GM23338 (cell line): Measurements from ENCODE around the gene KCNT1. TPM values are rescaled to one million over a fixed set of nuclear protein-coding genes. Genes with fewer than 3 reads are reported as not detected.

Experiments used
- ATAC-seq: fragments of 200-7000 bp; cut with Tn5 transposase; 3 replicates; pipeline ENCODE4 v1.9.1; 2020
- DNase-seq: peaks from one replicate; pipeline ENCODE4 v3.0.0-alpha.2; 2015; ENCODE audit warnings: low spot score
- H2AFZ ChIP-seq: fragments of 200-600 bp; sonication (generic); 2 replicates; pipeline ENCODE4 v1.8.0; 2016; ENCODE audit warnings: antibody characterized with exemption, mild to moderate bottlenecking, moderate library complexity
- H3F3A ChIP-seq: fragments of 200-600 bp; sonication (generic); replicated peaks from 2 replicates; pipeline ENCODE4 v1.8.0; 2017; ENCODE audit warnings: antibody characterized with exemption, mixed run types, low read depth
- H3K27ac ChIP-seq: fragments of 200-600 bp; sonication (generic); 2 replicates; pipeline ENCODE4 v1.6.1; 2016; ENCODE audit warnings: low read depth
- H3K27me3 ChIP-seq: fragments of 200-600 bp; sonication (generic); 2 replicates; pipeline ENCODE4 v1.8.0; 2016; ENCODE audit warnings: mild to moderate bottlenecking, mixed run types, moderate library complexity; ENCODE audit not compliant: insufficient read depth
- H3K36me3 ChIP-seq: fragments of 200-600 bp; sonication (generic); 2 replicates; pipeline ENCODE4 v1.8.0; 2016; ENCODE audit warnings: mild to moderate bottlenecking; ENCODE audit not compliant: insufficient read depth
- H3K4me1 ChIP-seq: fragments of 200-600 bp; sonication (generic); 2 replicates; pipeline ENCODE4 v1.8.0; 2016; ENCODE audit warnings: mild to moderate bottlenecking, moderate library complexity; ENCODE audit not compliant: insufficient read depth
- H3K4me2 ChIP-seq: fragments of 200-600 bp; sonication (generic); 2 replicates; pipeline ENCODE4 v1.7.1; 2017; ENCODE audit warnings: mixed run types
- H3K4me3 ChIP-seq: fragments of 200-600 bp; sonication (generic); 2 replicates; pipeline ENCODE4 v1.6.1; 2016; ENCODE audit warnings: mixed run types
- H3K79me2 ChIP-seq: fragments of 200-600 bp; sonication (generic); replicated peaks from 2 replicates; pipeline ENCODE4 v1.8.0; 2017; ENCODE audit warnings: mild to moderate bottlenecking; ENCODE audit not compliant: insufficient read depth
- H3K9me2 ChIP-seq: fragments of 200-600 bp; sonication (generic); 2 replicates; pipeline ENCODE4 v1.8.0; 2017; ENCODE audit not compliant: insufficient read depth
- H4K20me1 ChIP-seq: fragments of 200-600 bp; sonication (generic); replicated peaks from 2 replicates; pipeline ENCODE4 v1.8.0; 2017; ENCODE audit warnings: mild to moderate bottlenecking; ENCODE audit not compliant: insufficient read depth
- H3K27ac Mint-ChIP-seq: 2 replicates; pipeline ENCODE4 v1.8.0; 2020; ENCODE audit warnings: inconsistent platforms, mild to moderate bottlenecking, moderate library complexity, mixed read lengths
- H3K27me3 Mint-ChIP-seq: 3 replicates; pipeline ENCODE4 v1.8.0; 2022; ENCODE audit warnings: low read depth, mild to moderate bottlenecking, moderate library complexity, mixed read lengths, inconsistent platforms; ENCODE audit not compliant: insufficient read depth, poor library complexity
- H3K36me3 Mint-ChIP-seq: 3 replicates; pipeline ENCODE4 v1.8.0; 2021; ENCODE audit warnings: low read depth, mild to moderate bottlenecking, inconsistent platforms, moderate library complexity, mixed read lengths
- H3K4me1 Mint-ChIP-seq: 3 replicates; pipeline ENCODE4 v1.8.0; 2020; ENCODE audit warnings: mild to moderate bottlenecking, inconsistent platforms, mixed read lengths
- H3K4me3 Mint-ChIP-seq: 3 replicates; pipeline ENCODE4 v1.8.0; 2021; ENCODE audit warnings: moderate library complexity, mild to moderate bottlenecking, inconsistent platforms, mixed read lengths
- H3K9me3 Mint-ChIP-seq: 3 replicates; pipeline ENCODE4 v1.8.0; 2020; ENCODE audit warnings: moderate library complexity, mild to moderate bottlenecking, inconsistent platforms, mixed read lengths
- JUNB ChIP-seq: IDR thresholded peaks from one replicate; pipeline ENCODE4 v1.6.1; 2016; ENCODE audit warnings: antibody characterized with exemption; ENCODE audit not compliant: unreplicated experiment
- STAT1 ChIP-seq: IDR thresholded peaks from one replicate; pipeline ENCODE4 v1.6.1; 2016; ENCODE audit warnings: antibody characterized with exemption; ENCODE audit not compliant: unreplicated experiment
- polyA plus RNA-seq: library from polyadenylated mRNA; unstranded; fragments of >200 nt; fragmentation: Nextera tagmentation; extraction: Ambion mirVana; gene quantifications from 2 replicates; pipeline ENCODE4 v1.2.1, GENCODE V29; 2016
- total RNA-seq: library from RNA; depleted of rRNA; stranded (reverse); fragments of >200 nt; shearing (Covaris generic); gene quantifications from 2 replicates; pipeline ENCODE4 v1.2.3, GENCODE V29; 2014
- TF ChIP-seq, protein P1 (sequence below): fragments of 250-450 bp; sonication (Bioruptor Pico); IDR thresholded peaks from 2 replicates; pipeline ENCODE4 v1.5.0; 2020; ENCODE audit warnings: mild to moderate bottlenecking, moderate library complexity
- TF ChIP-seq, protein P2 (sequence below): IDR thresholded peaks from 2 replicates; pipeline ENCODE4 v1.6.1; 2016; ENCODE audit warnings: antibody characterized with exemption
- TF ChIP-seq, protein P3 (sequence below), 2 experiments: fragments of 200-600 bp in 1 of 2; sonication (generic) in 1 of 2; conservative IDR thresholded peaks; 2 replicates each; pipeline versions ENCODE4 v1.5.1 to v1.6.1; 2016 to 2017; ENCODE audit warnings: antibody characterized with exemption in 2 of 2, low read depth in 2 of 2, mild to moderate bottlenecking in 2 of 2, moderate library complexity in 1 of 2

Gene KCNT1
- total and polyA plus RNA-seq, 2 experiments from 2014 or later = 0.05 to 0.28 TPM

DNA sequence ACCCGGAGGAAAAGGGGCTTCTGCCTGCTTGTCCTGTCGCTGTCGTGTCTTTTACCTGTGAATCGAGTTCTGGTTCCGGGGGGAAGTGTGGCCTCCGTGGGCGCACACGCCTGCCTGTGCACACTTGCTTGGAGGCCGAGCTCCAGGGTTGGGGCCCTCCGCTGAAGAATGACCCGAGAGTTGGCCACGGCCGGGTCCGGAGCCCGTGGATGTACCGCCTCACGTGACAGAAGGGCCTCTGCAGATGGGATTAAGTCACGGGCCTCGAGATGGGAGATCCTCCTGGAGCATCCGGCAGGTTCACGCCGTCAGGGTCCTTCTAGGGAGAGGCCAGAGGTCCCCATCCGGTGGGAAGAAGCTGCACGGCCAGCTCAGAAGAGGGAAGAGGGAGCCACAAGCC lies 81.0 kb downstream of the KCNT1 start (continued):
- TF ChIP-seq, protein P1, sequence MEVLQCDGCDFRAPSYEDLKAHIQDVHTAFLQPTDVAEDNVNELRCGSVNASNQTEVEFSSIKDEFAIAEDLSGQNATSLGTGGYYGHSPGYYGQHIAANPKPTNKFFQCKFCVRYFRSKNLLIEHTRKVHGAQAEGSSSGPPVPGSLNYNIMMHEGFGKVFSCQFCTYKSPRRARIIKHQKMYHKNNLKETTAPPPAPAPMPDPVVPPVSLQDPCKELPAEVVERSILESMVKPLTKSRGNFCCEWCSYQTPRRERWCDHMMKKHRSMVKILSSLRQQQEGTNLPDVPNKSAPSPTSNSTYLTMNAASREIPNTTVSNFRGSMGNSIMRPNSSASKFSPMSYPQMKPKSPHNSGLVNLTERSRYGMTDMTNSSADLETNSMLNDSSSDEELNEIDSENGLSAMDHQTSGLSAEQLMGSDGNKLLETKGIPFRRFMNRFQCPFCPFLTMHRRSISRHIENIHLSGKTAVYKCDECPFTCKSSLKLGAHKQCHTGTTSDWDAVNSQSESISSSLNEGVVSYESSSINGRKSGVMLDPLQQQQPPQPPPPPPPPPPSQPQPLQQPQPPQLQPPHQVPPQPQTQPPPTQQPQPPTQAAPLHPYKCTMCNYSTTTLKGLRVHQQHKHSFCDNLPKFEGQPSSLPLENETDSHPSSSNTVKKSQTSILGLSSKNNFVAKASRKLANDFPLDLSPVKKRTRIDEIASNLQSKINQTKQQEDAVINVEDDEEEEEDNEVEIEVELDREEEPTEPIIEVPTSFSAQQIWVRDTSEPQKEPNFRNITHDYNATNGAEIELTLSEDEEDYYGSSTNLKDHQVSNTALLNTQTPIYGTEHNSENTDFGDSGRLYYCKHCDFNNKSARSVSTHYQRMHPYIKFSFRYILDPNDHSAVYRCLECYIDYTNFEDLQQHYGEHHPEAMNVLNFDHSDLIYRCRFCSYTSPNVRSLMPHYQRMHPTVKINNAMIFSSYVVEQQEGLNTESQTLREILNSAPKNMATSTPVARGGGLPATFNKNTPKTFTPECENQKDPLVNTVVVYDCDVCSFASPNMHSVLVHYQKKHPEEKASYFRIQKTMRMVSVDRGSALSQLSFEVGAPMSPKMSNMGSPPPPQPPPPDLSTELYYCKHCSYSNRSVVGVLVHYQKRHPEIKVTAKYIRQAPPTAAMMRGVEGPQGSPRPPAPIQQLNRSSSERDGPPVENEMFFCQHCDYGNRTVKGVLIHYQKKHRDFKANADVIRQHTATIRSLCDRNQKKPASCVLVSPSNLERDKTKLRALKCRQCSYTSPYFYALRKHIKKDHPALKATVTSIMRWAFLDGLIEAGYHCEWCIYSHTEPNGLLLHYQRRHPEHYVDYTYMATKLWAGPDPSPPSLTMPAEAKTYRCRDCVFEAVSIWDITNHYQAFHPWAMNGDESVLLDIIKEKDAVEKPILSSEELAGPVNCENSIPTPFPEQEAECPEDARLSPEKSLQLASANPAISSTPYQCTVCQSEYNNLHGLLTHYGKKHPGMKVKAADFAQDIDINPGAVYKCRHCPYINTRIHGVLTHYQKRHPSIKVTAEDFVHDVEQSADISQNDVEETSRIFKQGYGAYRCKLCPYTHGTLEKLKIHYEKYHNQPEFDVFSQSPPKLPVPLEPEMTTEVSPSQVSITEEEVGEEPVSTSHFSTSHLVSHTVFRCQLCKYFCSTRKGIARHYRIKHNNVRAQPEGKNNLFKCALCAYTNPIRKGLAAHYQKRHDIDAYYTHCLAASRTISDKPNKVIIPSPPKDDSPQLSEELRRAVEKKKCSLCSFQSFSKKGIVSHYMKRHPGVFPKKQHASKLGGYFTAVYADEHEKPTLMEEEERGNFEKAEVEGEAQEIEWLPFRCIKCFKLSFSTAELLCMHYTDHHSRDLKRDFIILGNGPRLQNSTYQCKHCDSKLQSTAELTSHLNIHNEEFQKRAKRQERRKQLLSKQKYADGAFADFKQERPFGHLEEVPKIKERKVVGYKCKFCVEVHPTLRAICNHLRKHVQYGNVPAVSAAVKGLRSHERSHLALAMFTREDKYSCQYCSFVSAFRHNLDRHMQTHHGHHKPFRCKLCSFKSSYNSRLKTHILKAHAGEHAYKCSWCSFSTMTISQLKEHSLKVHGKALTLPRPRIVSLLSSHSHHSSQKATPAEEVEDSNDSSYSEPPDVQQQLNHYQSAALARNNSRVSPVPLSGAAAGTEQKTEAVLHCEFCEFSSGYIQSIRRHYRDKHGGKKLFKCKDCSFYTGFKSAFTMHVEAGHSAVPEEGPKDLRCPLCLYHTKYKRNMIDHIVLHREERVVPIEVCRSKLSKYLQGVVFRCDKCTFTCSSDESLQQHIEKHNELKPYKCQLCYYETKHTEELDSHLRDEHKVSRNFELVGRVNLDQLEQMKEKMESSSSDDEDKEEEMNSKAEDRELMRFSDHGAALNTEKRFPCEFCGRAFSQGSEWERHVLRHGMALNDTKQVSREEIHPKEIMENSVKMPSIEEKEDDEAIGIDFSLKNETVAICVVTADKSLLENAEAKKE = no peak
- TF ChIP-seq JUNB = no peak

DNA sequence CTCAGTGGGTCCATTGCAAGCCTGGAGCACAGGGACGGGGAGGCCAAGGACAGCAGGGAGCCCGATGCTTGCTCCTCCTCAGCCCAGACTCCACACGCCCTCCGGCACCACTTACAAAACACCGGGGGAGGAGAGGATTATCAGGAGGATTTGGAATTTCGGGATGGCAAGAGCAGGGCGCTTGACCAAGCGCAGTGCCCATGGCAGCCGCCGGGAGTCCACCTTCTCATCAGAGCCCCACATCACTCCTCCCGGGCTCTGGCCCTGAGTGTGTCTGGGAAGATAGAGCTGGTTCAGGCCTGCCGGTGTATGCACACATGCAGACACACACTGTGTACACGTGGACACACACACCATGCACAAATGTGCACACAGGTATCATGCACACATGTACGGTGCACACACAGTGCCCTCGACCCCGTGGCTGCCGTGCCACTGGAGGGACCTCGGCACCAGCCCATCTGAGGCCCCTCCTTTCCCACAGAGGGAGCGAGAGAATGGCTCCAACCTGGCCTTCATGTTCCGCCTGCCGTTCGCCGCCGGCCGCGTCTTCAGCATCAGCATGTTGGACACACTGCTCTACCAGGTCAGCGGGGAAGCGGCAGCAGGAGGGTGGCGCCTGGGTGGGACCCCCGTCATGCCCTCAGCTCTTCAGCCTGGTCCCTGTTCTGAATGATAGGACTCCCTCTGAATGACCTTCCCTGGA lies 81.7 kb downstream of the KCNT1 start:
- no peaks in the 10 kb centered on the region for H3K36me3 Mint-ChIP-seq
- no peaks in the 10 kb centered on the region for H3K4me1 Mint-ChIP-seq
- H4K20me1 ChIP-seq = no peaks in the 10 kb centered on the region
- no peak overlapping the region for H3K27ac Mint-ChIP-seq
- H3K27me3 Mint-ChIP-seq = peaks cover 5% of the 10 kb centered on the region
- H3K9me2 ChIP-seq = no peaks in the 10 kb centered on the region
- H2AFZ ChIP-seq = no peak overlapping the region
- H3K4me3 Mint-ChIP-seq = no peak overlapping the region
- ATAC-seq (peak; percentile 13; the same call in 2 of the 3 replicates), DNase-seq (no peak)
- no peaks in the 10 kb centered on the region for H3F3A ChIP-seq
- H3K4me2 ChIP-seq = no peak overlapping the region
- H3K27ac ChIP-seq = no peak overlapping the region
- no peaks in the 10 kb centered on the region for H3K36me3 ChIP-seq
- H3K79me2 ChIP-seq = no peaks in the 10 kb centered on the region
- no peaks in the 10 kb centered on the region for H3K27me3 ChIP-seq
- H3K4me1 ChIP-seq = no peaks in the 10 kb centered on the region
- TF ChIP-seq, protein P2, sequence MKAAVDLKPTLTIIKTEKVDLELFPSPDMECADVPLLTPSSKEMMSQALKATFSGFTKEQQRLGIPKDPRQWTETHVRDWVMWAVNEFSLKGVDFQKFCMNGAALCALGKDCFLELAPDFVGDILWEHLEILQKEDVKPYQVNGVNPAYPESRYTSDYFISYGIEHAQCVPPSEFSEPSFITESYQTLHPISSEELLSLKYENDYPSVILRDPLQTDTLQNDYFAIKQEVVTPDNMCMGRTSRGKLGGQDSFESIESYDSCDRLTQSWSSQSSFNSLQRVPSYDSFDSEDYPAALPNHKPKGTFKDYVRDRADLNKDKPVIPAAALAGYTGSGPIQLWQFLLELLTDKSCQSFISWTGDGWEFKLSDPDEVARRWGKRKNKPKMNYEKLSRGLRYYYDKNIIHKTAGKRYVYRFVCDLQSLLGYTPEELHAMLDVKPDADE = no peak
- no peak for TF ChIP-seq STAT1
- TF ChIP-seq, protein P3, sequence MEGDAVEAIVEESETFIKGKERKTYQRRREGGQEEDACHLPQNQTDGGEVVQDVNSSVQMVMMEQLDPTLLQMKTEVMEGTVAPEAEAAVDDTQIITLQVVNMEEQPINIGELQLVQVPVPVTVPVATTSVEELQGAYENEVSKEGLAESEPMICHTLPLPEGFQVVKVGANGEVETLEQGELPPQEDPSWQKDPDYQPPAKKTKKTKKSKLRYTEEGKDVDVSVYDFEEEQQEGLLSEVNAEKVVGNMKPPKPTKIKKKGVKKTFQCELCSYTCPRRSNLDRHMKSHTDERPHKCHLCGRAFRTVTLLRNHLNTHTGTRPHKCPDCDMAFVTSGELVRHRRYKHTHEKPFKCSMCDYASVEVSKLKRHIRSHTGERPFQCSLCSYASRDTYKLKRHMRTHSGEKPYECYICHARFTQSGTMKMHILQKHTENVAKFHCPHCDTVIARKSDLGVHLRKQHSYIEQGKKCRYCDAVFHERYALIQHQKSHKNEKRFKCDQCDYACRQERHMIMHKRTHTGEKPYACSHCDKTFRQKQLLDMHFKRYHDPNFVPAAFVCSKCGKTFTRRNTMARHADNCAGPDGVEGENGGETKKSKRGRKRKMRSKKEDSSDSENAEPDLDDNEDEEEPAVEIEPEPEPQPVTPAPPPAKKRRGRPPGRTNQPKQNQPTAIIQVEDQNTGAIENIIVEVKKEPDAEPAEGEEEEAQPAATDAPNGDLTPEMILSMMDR (conservative IDR thresholded peaks at IDR 0.05; ENCODE audit: low read depth in 2 of 2) = 0 out of 4 replicates have a peak, but pooled peaks of 1 of the 2 experiments have one; percentile 2
- H3K4me3 ChIP-seq = no peak overlapping the region
- H3K9me3 Mint-ChIP-seq = no peaks in the 10 kb centered on the region
